Tongue (tissue), 3 donors: ENCODE data around the gene TAF11L9. TPM values are rescaled to one million over a fixed set of nuclear protein-coding genes. Genes with fewer than 3 reads are reported as not detected.
"Not testable (repeated sequence)": the region's sequence is repeated elsewhere in the genome, so short reads cannot be mapped to it uniquely, and the experiment has no call there.

Experiments
- DNase-seq: peaks from one replicate; pipeline ENCODE4 v3.0.0-alpha.2; 2015
- small RNA-seq: library from RNA; depleted of rRNA; stranded (forward); fragments of <200 nt; gene quantifications from one replicate; pipeline ENCODE3, GENCODE V24; 2014; ENCODE audit warnings: low replicate concordance
- total RNA-seq: library from RNA; depleted of rRNA; stranded (reverse); fragments of >200 nt; gene quantifications from one replicate; pipeline ENCODE4 v1.2.3, GENCODE V29; 2014

The TAF11L9 gene
- not detected for total RNA-seq

DNA sequence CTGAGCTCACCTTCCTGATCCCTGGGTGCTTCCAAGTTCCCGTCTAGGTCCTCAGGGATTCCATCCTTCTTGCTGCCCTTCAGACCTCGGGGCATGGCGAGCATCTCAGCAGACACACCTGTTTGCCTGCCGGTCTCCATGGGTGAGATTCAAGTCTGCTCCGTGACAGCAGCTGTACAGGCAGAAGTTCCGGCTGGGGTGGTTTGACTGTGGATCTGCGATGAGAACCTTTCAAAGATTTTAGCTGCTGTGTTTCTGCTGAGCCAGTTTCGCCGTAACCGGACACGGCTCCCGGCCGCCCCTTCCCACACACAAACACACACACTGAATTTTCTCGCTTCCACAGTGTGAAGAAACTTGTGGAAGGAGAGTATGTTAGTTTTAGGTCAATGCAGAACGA, at the start of gene TAF11L9:
TAF11L9 (minus strand) TSS at position 140 of the 400 bp plus-strand sequence.
- DNase-seq, result not testable (repeated sequence)

DNA sequence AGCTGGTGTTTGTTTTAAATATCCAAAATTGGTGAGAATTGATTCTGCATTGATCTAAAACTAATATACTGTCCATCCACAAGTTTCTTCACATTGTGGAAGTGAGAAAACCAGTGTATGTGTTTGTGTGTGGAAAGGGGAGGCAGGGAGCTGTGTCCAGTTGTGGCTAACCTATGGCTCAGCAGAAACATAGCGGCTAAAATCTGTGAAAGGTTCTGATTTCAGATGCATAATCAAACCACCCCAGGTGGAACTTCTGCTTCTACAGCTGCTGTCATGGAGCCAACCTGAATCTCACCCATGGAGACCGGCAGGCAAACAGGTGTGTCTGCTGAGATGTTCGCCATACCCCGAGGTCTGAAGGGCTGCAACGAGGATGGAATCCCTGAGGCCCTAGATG, 40.0 kb upstream of the TAF11L9 start, which contains the start of gene TAF11L14:
TAF11L14 (plus strand) TSS at position 301 of the 400 bp plus-strand sequence.
- DNase-seq, result no peak

DNA sequence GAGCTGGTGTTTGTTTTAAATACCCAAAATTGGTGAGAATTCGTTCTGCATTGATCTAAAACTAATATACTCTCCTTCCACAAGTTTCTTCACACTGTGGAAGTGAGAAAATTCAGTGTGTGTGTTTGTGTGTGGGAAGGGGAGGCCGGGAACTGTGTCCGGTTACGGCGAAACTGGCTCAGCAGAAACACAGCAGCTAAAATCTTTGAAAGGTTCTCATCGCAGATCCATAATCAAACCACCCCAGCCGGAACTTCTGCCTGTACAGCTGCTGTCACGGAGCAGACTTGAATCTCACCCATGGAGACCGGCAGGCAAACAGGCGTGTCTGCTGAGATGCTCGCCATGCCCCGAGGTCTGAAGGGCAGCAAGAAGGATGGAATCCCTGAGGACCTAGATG, 37.6 kb upstream of the TAF11L9 start, which contains the start of gene TAF11L13:
TAF11L13 (plus strand) TSS at position 301 of the 400 bp plus-strand sequence.
- not testable (repeated sequence) for DNase-seq

- no peak for DNase-seq
These were observed 31.5 kb upstream of the TAF11L9 start for GRCh38 chr5:17625686-17626085.

DNA sequence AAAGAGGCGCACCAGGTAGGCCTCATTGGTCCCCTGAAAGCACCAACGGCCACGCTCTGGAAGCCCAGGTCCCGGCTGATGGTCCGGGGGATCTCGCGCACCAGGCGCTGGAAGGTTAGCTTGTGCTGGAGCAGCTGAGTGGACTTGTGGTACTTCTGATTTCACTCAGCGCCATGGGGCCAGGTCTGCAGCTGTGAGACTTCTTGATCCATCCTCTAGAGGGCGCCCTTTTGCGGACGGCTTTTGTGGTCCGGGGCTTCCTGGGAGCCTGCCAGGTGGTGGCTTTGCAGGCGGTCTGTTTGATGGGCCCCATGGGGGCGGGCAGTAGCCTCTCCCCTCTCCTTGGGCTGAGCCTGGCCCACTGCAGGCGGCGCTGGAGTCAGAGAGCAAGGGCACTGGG, 26.4 kb upstream of the TAF11L9 start:
- DNase-seq, result no peak

DNA sequence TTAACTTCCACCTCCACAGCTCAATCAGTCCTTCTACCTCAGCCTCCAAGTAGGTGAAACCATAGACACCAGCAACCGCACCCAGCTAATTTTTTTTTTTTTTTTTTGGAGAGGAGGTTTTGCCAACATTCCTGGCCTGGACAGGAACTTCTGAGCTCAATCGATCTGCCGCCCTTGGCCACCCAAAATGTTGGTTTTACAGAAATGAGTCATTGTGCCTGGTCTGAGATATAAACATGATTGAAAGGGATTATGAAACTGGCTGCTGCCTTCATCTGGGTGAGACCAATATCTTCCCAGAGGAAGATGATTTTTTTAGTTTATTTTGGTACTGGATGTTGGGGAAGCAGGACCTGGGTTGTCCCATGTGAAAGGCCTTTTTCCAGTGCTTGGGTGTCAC, 25.2 kb upstream of the TAF11L9 start:
- DNase-seq, result no peak

DNA sequence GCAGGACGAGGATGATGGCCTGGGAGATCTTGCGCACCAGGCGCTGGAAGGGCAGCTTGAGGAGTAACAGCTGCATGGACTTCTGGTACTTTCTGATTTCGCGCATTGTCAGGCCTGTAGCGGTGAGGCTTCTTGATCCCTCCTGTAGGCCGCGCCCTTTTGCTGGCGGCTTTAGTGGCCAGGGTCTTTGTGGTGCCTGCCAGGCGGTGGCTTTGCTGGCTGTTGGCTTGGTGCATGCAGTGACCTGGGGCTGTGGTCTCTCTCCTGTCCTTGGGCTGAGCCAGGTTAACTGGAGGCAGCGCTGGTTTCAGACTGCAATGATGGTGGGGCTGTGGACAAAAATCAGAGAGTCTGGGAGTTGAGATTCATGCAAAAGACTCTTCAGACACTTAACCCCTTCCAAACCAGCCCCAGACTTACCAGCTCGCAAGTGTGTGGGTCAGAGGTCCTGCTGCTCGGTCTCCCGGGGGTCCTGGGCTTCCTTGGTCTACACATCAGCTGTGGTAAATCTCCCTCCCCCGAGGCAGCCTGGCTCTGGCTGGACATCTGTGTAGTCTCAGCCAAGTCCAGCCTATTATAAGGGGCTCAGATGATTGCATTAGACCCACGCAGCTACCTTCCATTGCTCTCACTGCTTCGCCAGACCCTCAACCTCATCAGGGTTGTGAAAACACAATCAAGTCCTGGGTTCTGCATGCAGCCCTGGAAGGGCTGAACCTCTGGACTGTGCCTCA, 20.8 kb upstream of the TAF11L9 start:
- DNase-seq, result no peak

- DNase-seq, result not testable (repeated sequence)
These were observed 15.9 kb upstream of the TAF11L9 start, which contains the start of gene TAF11L12 for GRCh38 chr5:17610092-17610491. Gene TAF11L12 (plus strand): TSS chr5:17610392.

DNA sequence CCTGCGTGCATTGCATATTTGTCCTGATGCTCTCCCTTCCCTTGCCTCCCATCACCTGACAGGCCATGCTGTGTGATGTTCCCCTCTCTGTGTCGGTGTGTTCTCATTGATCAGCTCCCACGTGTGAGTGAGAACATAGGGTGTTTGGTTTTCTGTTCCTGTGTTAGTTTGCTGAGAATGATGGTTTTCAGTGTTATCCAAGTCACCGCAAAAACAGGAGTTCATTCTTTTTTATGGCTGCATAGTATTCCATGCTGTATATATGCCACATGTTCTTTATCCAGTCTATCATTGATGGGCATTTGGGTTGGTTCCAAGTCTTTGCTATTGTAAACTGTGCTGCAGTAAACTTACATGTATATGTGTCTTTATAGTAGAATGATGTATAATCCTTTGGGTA, 13.3 kb upstream of the TAF11L9 start:
- not testable (repeated sequence) for DNase-seq

GRCh38 chr5:17604951-17605350, 10.8 kb upstream of the TAF11L9 start:
- no peak for DNase-seq

DNA sequence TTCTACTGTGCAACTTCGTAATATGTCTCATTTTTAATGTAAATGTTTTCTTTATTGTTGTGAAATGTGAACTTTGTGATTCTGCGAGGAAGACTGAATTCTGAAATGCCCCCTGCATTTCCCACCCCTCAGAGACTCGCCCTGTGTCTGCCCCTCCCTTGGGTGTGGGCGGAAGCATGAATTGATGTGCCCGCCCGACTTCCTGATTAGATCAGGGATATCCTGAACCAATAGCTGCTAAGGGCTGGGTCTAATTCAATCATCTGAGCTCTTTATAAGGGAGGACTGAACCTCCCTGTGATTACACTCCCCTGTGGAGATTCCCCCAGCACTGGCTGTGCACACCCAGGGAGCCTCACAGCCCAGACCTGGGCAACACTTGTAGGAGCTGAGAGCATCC, 9.7 kb upstream of the TAF11L9 start, which contains the start of gene TAF11L11:
TAF11L11 (plus strand) TSS at position 304 of the 400 bp plus-strand sequence.
- not testable (repeated sequence) for DNase-seq

DNA sequence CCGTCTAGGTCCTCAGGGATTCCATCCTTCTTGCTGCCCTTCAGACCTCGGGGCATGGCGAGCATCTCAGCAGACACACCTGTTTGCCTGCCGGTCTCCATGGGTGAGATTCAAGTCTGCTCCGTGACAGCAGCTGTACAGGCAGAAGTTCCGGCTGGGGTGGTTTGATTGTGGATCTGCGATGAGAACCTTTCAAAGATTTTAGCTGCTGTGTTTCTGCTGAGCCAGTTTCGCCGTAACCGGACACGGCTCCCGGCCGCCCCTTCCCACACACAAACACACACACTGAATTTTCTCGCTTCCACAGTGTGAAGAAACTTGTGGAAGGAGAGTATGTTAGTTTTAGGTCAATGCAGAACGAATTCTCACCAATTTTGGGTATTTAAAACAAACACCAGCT, 3.5 kb upstream of the TAF11L9 start, which contains the start of gene TAF11L10:
TAF11L10 (minus strand) TSS at position 101 of the 400 bp plus-strand sequence.
- not testable (repeated sequence) for DNase-seq

- not testable (repeated sequence) for DNase-seq
These were observed 3.3 kb downstream of the TAF11L9 start, which contains the start of gene TAF11L8 for GRCh38 chr5:17590860-17591259. Gene TAF11L8 (minus strand): TSS chr5:17590960.

GRCh38 chr5:17585658-17586057, 8.5 kb downstream of the TAF11L9 start, which contains the start of gene TAF11L7:
Gene TAF11L7 (minus strand): TSS chr5:17585758.
- DNase-seq, result not testable (repeated sequence)

Small RNA genes lying within 50 kb of the gene (small RNA-seq; reads per million reads assigned to genes)
- gene AC233724.3 (not detected), gene AC233724.4 (not detected), gene AC233724.6 (not detected), gene AC233724.7 (not detected)

Other genes starting within 250 kb of the TAF11L9 start
- gene TAF11L2, start 96.2 kb downstream of the TAF11L9 start, total RNA-seq, result not detected
- gene TAF11L3, start 76.0 kb downstream of the TAF11L9 start, total RNA-seq, result not detected
- gene TAF11L4, start 72.6 kb downstream of the TAF11L9 start, total RNA-seq, result not detected
- gene TAF11L5, start 69.2 kb downstream of the TAF11L9 start, total RNA-seq, result not detected
- gene TAF11L6, start 65.7 kb downstream of the TAF11L9 start, total RNA-seq, result not detected
- gene TAF11L7, start 8.6 kb downstream of the TAF11L9 start, total RNA-seq, result not detected
- gene TAF11L8, start 3.4 kb downstream of the TAF11L9 start, total RNA-seq, result not detected
- not detected for gene TAF11L10, start 3.4 kb upstream of the TAF11L9 start, total RNA-seq
- not detected for gene TAF11L11, start 9.8 kb upstream of the TAF11L9 start, total RNA-seq
- not detected for gene TAF11L12, start 16.0 kb upstream of the TAF11L9 start, total RNA-seq
- gene TAF11L13, start 37.7 kb upstream of the TAF11L9 start, total RNA-seq, result not detected
- gene TAF11L14, start 40.1 kb upstream of the TAF11L9 start, total RNA-seq, result not detected